ENCODE measurements around the gene LURAP1L. TPM values are rescaled to one million over a fixed set of nuclear protein-coding genes. Genes with fewer than 3 reads are reported as not detected.

The LURAP1L gene
- total and polyA plus RNA-seq, 2 of the 4 experiments (the other 2 are of a cell fraction): 6.1 to 10.6 TPM

DNA sequence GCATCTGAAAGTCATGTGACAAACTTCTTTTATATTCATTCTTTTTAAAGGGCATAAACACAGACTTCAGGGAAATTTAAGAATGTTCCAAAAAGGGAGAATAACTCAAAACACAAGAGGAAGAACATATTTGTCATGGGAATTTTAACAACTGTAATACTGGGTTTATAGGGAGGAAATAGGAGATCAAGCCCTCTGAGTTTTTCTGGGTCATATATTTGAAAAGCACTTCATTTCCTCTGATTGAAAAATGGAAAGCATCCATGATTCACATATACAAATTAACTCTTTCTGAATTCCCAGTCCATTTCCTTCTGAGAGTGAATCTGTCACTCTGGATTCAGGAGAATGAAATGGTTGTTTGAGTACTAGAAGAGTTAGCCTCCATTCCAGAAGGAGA is 26.8 kb downstream of the LURAP1L start:
- Histone ChIP-seq H3K9me3 (ENCODE audit: control insufficient read depth, insufficient read depth, low read length) (no peaks in the 10 kb centered on the region), H3K9ac (ENCODE audit: low read depth, low read length) (no peak overlapping the region), H2AK5ac (ENCODE audit: low read depth, low read length) (no peak overlapping the region), H3K18ac (ENCODE audit: low read depth, low read length) (no peak overlapping the region), H3K4me2 (ENCODE audit: low read depth, low read length) (no peak overlapping the region), H4K91ac (ENCODE audit: insufficient read depth, low read depth, low read length) (no peak overlapping the region), H3K9me1 (ENCODE audit: insufficient read depth, low read length) (no peaks in the 10 kb centered on the region), H3K79me1 (ENCODE audit: low read depth in 1 of 2, low read length in 2 of 2) (peaks cover 2 to 6% of the 10 kb centered on the region in 2 experiments; a peak in 2 of 4 replicates), H2AFZ (replicated peaks; ENCODE audit: low read length, poor library complexity) (no peak overlapping the region), H4K5ac (ENCODE audit: low read depth, low read length) (no peak overlapping the region), H3K4me1 (ENCODE audit: control insufficient read depth, insufficient read depth, low read length) (peaks cover 2% of the 10 kb centered on the region; the same call in 1 of the 2 replicates), H3K27me3 (ENCODE audit: control insufficient read depth, insufficient read depth, low read length) (no peaks in the 10 kb centered on the region), H4K8ac (ENCODE audit: low read depth in 2 of 2, low read length in 2 of 2) (no peak overlapping the region), H3K27ac (ENCODE audit: insufficient read depth, low read length) (no peak overlapping the region), H2AK9ac (replicated peaks; ENCODE audit: low read depth, low read length, poor library complexity) (no peak overlapping the region), H2BK15ac (ENCODE audit: low read depth, low read length) (no peak overlapping the region), H3K4me3 (ENCODE audit: insufficient read depth, low read depth, low read length) (no peak overlapping the region), H3K36me3 (ENCODE audit: control insufficient read depth, insufficient read depth, low read length) (peaks cover 6% of the 10 kb centered on the region; the same call in 1 of the 2 replicates), H4K20me1 (ENCODE audit: insufficient read depth, low read length) (no peaks in the 10 kb centered on the region), H2BK20ac (ENCODE audit: low read depth, low read length) (no peak overlapping the region), H2BK120ac (ENCODE audit: low read depth, low read length) (no peak overlapping the region), H3K4ac (ENCODE audit: low read depth, low read length) (no peak overlapping the region), H3K23ac (ENCODE audit: low read depth, low read length) (no peak overlapping the region), H2BK5ac (ENCODE audit: low read depth, low read length, poor library complexity, severe bottlenecking) (no peak overlapping the region), H3K14ac (replicated peaks; ENCODE audit: low read depth, low read length) (no peak overlapping the region), H3K56ac (ENCODE audit: extremely low read depth, insufficient read depth, low read length) (no peak overlapping the region)
- in situ Hi-C loops (cut with MboI; ENCODE audit: low sequenced_read_pairs): no loop called here
- ATAC-seq (ENCODE audit: low read depth) (peak; percentile 35; the same call in 1 of the 2 replicates), DNase-seq (no peak)
- POLR2A ChIA-PET (ENCODE audit: unreplicated experiment): no interaction called here
- dilution Hi-C loops (cut with HindIII; ENCODE audit: low sequenced_read_pairs, unreplicated experiment): no loop called here
- TF ChIP-seq, protein P1, sequence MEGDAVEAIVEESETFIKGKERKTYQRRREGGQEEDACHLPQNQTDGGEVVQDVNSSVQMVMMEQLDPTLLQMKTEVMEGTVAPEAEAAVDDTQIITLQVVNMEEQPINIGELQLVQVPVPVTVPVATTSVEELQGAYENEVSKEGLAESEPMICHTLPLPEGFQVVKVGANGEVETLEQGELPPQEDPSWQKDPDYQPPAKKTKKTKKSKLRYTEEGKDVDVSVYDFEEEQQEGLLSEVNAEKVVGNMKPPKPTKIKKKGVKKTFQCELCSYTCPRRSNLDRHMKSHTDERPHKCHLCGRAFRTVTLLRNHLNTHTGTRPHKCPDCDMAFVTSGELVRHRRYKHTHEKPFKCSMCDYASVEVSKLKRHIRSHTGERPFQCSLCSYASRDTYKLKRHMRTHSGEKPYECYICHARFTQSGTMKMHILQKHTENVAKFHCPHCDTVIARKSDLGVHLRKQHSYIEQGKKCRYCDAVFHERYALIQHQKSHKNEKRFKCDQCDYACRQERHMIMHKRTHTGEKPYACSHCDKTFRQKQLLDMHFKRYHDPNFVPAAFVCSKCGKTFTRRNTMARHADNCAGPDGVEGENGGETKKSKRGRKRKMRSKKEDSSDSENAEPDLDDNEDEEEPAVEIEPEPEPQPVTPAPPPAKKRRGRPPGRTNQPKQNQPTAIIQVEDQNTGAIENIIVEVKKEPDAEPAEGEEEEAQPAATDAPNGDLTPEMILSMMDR (conservative IDR thresholded peaks at IDR 0.05; ENCODE audit: low read depth, low read length): no peak
- TF ChIP-seq MAZ (IDR thresholded peaks at IDR 0.05; ENCODE audit: borderline replicate concordance, low read depth, low read length) (no peak), NFE2L2 (IDR thresholded peaks at IDR 0.05; ENCODE audit: low read depth, low read length) (no peak), CEBPB (IDR thresholded peaks at IDR 0.05; ENCODE audit: low read depth, low read length) (no peak), BHLHE40 (IDR thresholded peaks at IDR 0.05; ENCODE audit: low read depth, low read length) (no peak), MAFK (IDR thresholded peaks at IDR 0.05; ENCODE audit: low read depth, low read length) (no peak), RFX5 (IDR thresholded peaks at IDR 0.05; ENCODE audit: low read depth, low read length) (no peak), POLR2A (IDR thresholded peaks at IDR 0.05; ENCODE audit: low read depth, low read length) (no peak), CHD1 (IDR thresholded peaks at IDR 0.05; ENCODE audit: low read depth, low read length) (no peak), RAD21 (IDR thresholded peaks at IDR 0.05; ENCODE audit: low read length) (no peak), FOS (IDR thresholded peaks at IDR 0.05; ENCODE audit: low read depth, low read length) (no peak), RCOR1 (IDR thresholded peaks at IDR 0.05; ENCODE audit: insufficient replicate concordance, low read length) (no peak), SMC3 (IDR thresholded peaks at IDR 0.05; ENCODE audit: low read depth, low read length) (no peak), MXI1 (IDR thresholded peaks at IDR 0.05; ENCODE audit: borderline replicate concordance, low read depth, low read length) (no peak)
- TF ChIP-seq, protein P2, sequence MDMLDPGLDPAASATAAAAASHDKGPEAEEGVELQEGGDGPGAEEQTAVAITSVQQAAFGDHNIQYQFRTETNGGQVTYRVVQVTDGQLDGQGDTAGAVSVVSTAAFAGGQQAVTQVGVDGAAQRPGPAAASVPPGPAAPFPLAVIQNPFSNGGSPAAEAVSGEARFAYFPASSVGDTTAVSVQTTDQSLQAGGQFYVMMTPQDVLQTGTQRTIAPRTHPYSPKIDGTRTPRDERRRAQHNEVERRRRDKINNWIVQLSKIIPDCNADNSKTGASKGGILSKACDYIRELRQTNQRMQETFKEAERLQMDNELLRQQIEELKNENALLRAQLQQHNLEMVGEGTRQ (IDR thresholded peaks at IDR 0.05; ENCODE audit: low read depth, low read length): no peak
- TF ChIP-seq, protein P3, sequence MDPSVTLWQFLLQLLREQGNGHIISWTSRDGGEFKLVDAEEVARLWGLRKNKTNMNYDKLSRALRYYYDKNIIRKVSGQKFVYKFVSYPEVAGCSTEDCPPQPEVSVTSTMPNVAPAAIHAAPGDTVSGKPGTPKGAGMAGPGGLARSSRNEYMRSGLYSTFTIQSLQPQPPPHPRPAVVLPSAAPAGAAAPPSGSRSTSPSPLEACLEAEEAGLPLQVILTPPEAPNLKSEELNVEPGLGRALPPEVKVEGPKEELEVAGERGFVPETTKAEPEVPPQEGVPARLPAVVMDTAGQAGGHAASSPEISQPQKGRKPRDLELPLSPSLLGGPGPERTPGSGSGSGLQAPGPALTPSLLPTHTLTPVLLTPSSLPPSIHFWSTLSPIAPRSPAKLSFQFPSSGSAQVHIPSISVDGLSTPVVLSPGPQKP (IDR thresholded peaks at IDR 0.05; ENCODE audit: borderline replicate concordance, low read depth, low read length): no peak
- intact Hi-C loops (cut with micrococcal nuclease): no loop called here
- BruUV-seq (replicated peaks): no TSS peak
- CTCF ChIA-PET: no interaction called here

Data from IMR-90 (cell line).